ENCODE data around the gene ZC3H6. TPM values are rescaled to one million over a fixed set of nuclear protein-coding genes. Genes with fewer than 3 reads are reported as not detected.

The ZC3H6 gene
- total and polyA plus RNA-seq, 2 donors (not counting 1 experiment from before 2014, with no cell fraction given): 2.8 to 21.9 TPM

DNA sequence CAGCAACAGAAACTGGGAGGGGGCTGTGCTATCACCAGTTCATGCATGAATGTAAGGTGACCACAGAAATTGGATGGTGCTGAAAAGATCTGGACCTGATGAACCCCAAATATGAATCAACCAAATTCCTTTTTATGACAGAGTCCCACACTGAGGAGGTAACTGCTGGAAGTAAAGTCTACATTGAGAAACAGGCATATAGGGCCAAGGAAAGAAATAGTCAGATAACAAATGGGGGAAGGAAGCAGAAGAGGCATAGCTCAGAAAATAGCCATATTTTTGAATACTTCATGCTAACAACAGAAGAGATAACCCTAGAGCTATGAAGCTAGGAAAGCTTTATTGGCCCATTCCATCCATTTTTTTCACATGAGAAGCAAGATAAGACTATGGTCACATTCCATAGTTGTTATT lies 25.8 kb downstream of the ZC3H6 start:
- H3K4me1 Mint-ChIP-seq: peaks cover 3% of the 10 kb centered on the region
- intact Hi-C loops (cut with micrococcal nuclease): no loop called here
- Histone ChIP-seq H2AFZ (ENCODE audit: insufficient read depth, low read depth, low read length, poor library complexity, severe bottlenecking) (no peak overlapping the region), H4K20me1 (ENCODE audit: control insufficient read depth, insufficient read depth, low read length, poor library complexity, severe bottlenecking) (peaks cover 7% of the 10 kb centered on the region), H3K4me3 (ENCODE audit: control extremely low read depth in 1 of 5, extremely low read depth in 1 of 5, insufficient read depth in 1 of 5, low read depth in 2 of 5, low read length in 4 of 5) (no peak overlapping the region), H3K27ac (ENCODE audit: low read length in 2 of 2) (no peak overlapping the region), H3K9ac (ENCODE audit: low read length) (no peak overlapping the region), H3K36me3 (replicated peaks in 1 of 2; ENCODE audit: control extremely low read depth in 1 of 2, control insufficient read depth in 1 of 2, extremely low read depth in 1 of 2, insufficient read depth in 2 of 2, low read length in 1 of 2) (peaks cover 5 to 16% of the 10 kb centered on the region in 2 experiments), H3K9me3 (ENCODE audit: control extremely low read depth in 1 of 3, control insufficient read depth in 2 of 3, insufficient read depth in 1 of 3, low read length in 2 of 3) (no peaks in the 10 kb centered on the region), H3K4me1 (ENCODE audit: control insufficient read depth in 2 of 2, insufficient read depth in 2 of 2, low read length in 2 of 2) (peaks cover 0 to 4% of the 10 kb centered on the region in 2 donors), H3K4me2 (replicated peaks; ENCODE audit: low read depth, low read length, poor library complexity, severe bottlenecking) (no peak overlapping the region), H3K79me2 (ENCODE audit: control insufficient read depth, insufficient read depth, low read length) (peaks cover 9% of the 10 kb centered on the region), H3K27me3 (replicated peaks in 1 of 4; ENCODE audit: control extremely low read depth in 1 of 4, control insufficient read depth in 3 of 4, insufficient read depth in 4 of 4, low read length in 3 of 4) (no peaks in the 10 kb centered on the region)
- no peak for ATAC-seq (ENCODE audit: low read depth)
- DNase-seq: no peak
- ChIA-PET CTCF (no interaction called here), POLR2A (no interaction called here)
- no peak overlapping the region for H3K4me3 Mint-ChIP-seq
- no peak overlapping the region for H3K27ac Mint-ChIP-seq
- H3K9me3 Mint-ChIP-seq (ENCODE audit: insufficient read depth): no peaks in the 10 kb centered on the region
- TF ChIP-seq, protein P1, sequence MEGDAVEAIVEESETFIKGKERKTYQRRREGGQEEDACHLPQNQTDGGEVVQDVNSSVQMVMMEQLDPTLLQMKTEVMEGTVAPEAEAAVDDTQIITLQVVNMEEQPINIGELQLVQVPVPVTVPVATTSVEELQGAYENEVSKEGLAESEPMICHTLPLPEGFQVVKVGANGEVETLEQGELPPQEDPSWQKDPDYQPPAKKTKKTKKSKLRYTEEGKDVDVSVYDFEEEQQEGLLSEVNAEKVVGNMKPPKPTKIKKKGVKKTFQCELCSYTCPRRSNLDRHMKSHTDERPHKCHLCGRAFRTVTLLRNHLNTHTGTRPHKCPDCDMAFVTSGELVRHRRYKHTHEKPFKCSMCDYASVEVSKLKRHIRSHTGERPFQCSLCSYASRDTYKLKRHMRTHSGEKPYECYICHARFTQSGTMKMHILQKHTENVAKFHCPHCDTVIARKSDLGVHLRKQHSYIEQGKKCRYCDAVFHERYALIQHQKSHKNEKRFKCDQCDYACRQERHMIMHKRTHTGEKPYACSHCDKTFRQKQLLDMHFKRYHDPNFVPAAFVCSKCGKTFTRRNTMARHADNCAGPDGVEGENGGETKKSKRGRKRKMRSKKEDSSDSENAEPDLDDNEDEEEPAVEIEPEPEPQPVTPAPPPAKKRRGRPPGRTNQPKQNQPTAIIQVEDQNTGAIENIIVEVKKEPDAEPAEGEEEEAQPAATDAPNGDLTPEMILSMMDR (IDR thresholded peaks at IDR 0.05): no peak
- TF ChIP-seq EZH2 (IDR thresholded peaks at IDR 0.05; ENCODE audit: borderline replicate concordance, insufficient read depth, low read depth, low read length, poor library complexity, severe bottlenecking): no peak
- no peaks in the 10 kb centered on the region for H3K27me3 Mint-ChIP-seq

DNA sequence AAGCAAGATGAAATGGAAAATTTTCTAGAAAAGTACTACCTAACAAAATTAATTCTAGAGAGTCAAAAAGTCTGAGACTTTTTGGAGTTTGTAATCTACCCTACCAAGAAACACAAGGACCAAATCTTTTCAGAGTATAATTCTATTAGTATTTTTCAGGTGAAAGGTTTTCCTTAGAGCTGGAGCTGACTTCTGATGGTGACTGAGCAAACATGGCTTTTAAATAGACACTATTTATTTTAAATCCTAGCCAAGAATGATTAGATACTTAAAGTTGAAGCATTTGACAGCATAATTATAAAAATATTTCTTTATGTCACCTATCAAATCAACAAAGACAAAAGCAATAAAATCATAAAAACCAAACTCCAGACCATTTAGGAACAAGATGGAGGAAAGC lies 26.6 kb downstream of the ZC3H6 start:
- Mint-ChIP-seq H3K4me3 (no peak overlapping the region), H3K27ac (no peak overlapping the region), H3K4me1 (peaks cover 3% of the 10 kb centered on the region), H3K9me3 (ENCODE audit: insufficient read depth) (no peaks in the 10 kb centered on the region), H3K27me3 (no peaks in the 10 kb centered on the region)
- Histone ChIP-seq H4K20me1 (ENCODE audit: control insufficient read depth, insufficient read depth, low read length, poor library complexity, severe bottlenecking) (peaks cover 4% of the 10 kb centered on the region), H3K4me2 (replicated peaks; ENCODE audit: low read depth, low read length, poor library complexity, severe bottlenecking) (no peak overlapping the region), H3K27me3 (replicated peaks in 1 of 4; ENCODE audit: control extremely low read depth in 1 of 4, control insufficient read depth in 3 of 4, insufficient read depth in 4 of 4, low read length in 3 of 4) (no peaks in the 10 kb centered on the region), H3K27ac (ENCODE audit: low read length in 2 of 2) (no peak overlapping the region), H2AFZ (ENCODE audit: insufficient read depth, low read depth, low read length, poor library complexity, severe bottlenecking) (no peak overlapping the region), H3K79me2 (ENCODE audit: control insufficient read depth, insufficient read depth, low read length) (peaks cover 6% of the 10 kb centered on the region), H3K4me3 (ENCODE audit: control extremely low read depth in 1 of 5, extremely low read depth in 1 of 5, insufficient read depth in 1 of 5, low read depth in 2 of 5, low read length in 4 of 5) (no peak overlapping the region), H3K9me3 (ENCODE audit: control extremely low read depth in 1 of 3, control insufficient read depth in 2 of 3, insufficient read depth in 1 of 3, low read length in 2 of 3) (no peaks in the 10 kb centered on the region), H3K36me3 (replicated peaks in 1 of 2; ENCODE audit: control extremely low read depth in 1 of 2, control insufficient read depth in 1 of 2, extremely low read depth in 1 of 2, insufficient read depth in 2 of 2, low read length in 1 of 2) (peaks cover 8 to 16% of the 10 kb centered on the region in 2 experiments), H3K4me1 (ENCODE audit: control insufficient read depth in 2 of 2, insufficient read depth in 2 of 2, low read length in 2 of 2) (peaks cover 0 to 4% of the 10 kb centered on the region in 2 donors), H3K9ac (ENCODE audit: low read length) (no peak overlapping the region)
- intact Hi-C loops (cut with micrococcal nuclease): no loop called here
- ChIA-PET CTCF (no interaction called here), POLR2A (no interaction called here)
- DNase-seq (no peak), ATAC-seq (ENCODE audit: low read depth) (no peak)
- TF ChIP-seq EZH2 (IDR thresholded peaks at IDR 0.05; ENCODE audit: borderline replicate concordance, insufficient read depth, low read depth, low read length, poor library complexity, severe bottlenecking): no peak
- TF ChIP-seq, protein P1 (IDR thresholded peaks at IDR 0.05): no peak
